GM21717 (cell line): Measurements from ENCODE around the gene MOCS2.

ENCODE experiments used
- ATAC-seq: cut with Tn5 transposase; IDR thresholded peaks from one replicate; pipeline ENCODE4 v1.9.1; 2021; ENCODE audit warnings: mild to moderate bottlenecking, moderate library complexity; ENCODE audit not compliant: unreplicated experiment

The MOCS2 gene

DNA sequence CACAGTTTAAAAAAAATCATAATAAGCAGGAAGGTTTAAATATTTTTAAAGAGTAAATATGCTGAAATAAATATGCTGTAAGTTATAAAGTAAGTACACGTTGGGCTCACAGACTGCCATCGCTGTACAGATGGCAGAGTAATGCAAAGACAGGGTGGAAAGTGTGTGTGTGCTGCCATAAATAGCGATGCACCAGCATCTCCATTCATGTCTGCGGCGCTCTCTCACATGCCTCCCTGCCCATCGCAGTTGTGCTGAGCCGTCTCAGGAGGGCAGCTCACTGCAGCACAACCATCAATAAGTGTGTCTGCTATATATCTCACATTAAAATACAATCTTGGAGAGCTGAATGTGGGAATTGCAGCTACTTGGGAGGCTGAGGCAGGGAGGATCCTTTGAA lies 14.3 kb downstream of the MOCS2 start:
- ATAC-seq: no peak

- no peak for ATAC-seq
These were observed 17.3 kb downstream of the MOCS2 start for GRCh38 chr5:53092242-53092641.

GRCh38 chr5:53091289-53091688 lies 18.3 kb downstream of the MOCS2 start:
- ATAC-seq: no peak

- no peak for ATAC-seq
These were observed 19.3 kb downstream of the MOCS2 start for GRCh38 chr5:53090229-53090628.

DNA sequence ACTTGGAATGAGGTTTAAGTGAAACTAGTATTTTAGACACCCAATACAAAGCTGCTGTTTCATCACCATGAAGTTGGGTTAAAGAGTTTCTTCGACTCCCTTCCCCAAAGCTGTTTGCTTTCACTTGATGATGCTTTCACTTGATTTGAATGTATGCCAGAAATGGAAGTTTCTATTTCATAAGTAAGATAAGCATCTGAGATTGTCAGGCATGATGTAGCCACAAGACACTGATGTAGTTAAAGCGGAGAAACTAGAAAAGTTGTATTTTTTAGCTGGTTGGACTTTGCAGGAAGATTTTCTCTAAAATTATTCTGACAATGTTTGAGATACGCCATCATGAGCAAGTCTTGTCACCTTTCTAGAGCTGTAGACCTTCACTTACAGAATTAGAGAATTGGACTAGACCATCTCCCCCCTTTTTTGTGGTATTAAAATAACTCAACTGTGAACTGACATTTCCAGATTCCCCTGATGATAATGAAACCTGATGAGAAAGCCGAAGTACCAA lies 20.0 kb downstream of the MOCS2 start:
- no peak for ATAC-seq

GRCh38 chr5:53087621-53088121 lies 21.9 kb downstream of the MOCS2 start:
- no peak for ATAC-seq

- no peak for ATAC-seq
These were observed 22.4 kb downstream of the MOCS2 start for GRCh38 chr5:53087171-53087570.

DNA sequence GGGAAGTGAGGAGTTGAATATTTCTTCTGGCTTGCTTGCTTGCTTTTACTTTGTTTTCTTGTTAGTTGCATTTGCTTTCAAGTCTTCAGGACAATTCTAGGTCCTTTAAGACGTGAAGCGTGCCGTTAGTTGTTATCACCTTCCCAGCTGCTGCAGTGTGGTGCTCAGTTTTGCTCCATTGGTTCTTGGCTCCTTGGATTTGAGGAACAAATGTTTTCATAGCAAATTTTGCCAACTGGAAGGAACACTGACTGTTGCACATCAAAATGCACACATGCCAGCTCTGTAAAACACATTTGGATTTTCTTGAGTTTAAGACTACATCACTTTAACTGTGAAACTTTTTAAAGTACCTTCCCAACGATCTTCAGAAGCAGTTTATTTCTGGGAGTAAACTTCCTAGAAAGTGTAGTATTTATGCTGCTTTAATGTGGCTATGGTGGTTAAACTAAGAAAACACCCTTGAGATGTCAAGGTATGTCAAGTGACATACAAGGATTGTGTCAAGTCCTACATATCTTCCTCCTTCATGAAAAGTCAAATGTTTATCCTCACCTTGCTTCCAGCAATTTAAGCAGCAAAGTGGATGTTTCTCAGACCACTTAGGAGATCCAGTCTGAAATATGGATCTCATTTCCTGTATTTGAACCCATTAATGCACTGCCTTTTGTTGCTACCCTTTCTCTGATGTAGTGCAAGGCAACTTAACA lies 24.9 kb downstream of the MOCS2 start:
- no peak for ATAC-seq

GRCh38 chr5:53083927-53084326 lies 25.6 kb downstream of the MOCS2 start:
- no peak for ATAC-seq

- ATAC-seq: no peak
These were observed 29.3 kb downstream of the MOCS2 start for GRCh38 chr5:53080271-53080670.

- no peak for ATAC-seq
These were observed 33.5 kb downstream of the MOCS2 start for GRCh38 chr5:53076014-53076583.

GRCh38 chr5:53073348-53073747 lies 36.2 kb downstream of the MOCS2 start:
- ATAC-seq: no peak

DNA sequence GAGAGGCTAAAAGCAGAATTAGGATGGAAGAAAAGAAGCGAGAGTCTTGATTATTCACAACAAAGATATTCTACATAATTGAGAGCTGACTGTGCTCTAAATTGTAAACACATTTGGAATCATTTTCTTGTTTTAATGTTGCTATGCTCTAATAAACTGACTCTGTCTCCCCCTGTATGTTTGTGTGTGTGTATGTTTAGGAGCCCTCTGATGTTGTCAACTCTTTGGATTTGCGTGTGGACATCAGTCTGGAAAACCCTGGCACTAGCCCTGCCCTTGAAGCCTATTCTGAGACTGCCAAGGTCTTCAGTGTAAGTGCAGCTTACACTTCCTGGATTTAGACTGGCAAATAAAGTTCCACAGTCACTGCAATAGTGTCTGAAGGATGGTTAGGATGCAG lies 37.8 kb downstream of the MOCS2 start:
- no peak for ATAC-seq

GRCh38 chr5:53071298-53071697 lies 38.3 kb downstream of the MOCS2 start:
- no peak for ATAC-seq

GRCh38 chr5:53069626-53070025 lies 39.9 kb downstream of the MOCS2 start:
- ATAC-seq: no peak

DNA sequence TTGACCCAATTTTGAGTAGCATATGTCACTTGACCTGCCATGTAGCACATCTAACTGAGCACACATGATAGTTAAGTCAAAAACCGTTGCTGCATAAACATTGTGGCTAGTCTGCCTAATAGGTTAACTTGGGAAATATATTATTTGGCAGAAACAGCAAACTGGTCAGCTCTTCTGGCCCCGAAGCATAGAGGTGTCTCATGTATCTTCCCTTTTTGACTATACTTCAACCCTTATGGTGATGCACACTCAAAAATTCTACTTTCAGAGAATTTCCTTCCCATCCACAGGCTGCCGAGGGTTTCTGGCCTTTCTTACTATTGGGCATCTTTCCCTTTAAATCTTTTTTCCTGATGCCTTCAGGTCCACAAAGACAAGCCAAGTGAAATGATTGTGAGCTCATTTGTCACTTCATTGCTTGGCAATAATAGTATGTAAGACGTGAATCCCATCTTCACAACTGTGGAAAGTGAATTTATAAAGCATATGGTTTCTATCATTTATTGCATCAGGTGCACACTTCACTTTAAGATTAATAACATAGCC lies 41.2 kb downstream of the MOCS2 start:
- ATAC-seq: no peak

- ATAC-seq: no peak
These were observed 41.9 kb downstream of the MOCS2 start for GRCh38 chr5:53067641-53068040.

DNA sequence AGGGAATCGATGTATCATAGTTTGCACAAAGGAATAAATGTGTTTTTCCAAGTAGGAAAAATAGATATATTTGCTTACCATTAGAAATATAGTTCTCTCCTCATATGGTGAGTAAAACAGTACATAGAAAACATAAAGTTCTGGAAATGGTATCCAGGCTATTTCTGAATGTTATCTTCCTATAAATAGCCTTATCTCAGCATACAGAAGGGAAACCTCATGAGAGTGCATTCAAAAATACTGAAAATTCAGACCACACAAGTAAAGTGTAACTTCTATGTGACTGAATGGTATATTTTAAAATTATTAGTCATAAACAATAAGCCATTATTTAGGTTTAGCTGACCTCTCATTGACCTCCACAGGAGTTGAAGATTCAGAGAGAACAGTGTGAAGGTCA lies 43.5 kb downstream of the MOCS2 start:
- ATAC-seq: no peak

DNA sequence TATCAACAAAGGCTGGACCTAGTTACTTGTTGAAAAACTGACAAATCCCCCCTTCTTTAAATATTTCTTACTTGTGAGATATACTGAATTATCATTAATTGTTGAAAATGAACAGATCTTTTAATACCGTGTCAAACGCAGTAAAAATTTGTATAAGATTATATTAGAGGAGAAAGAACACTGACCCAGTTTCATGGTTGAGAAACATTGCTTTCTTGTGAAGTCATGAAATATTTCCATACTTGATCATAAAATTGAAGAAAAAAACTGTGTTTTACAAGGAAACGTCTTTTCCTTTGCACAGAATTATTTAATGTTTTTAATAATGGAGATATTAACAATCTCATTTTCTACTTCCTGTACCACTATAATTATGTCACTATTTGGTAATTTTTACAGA lies 45.8 kb downstream of the MOCS2 start:
- ATAC-seq: no peak

DNA sequence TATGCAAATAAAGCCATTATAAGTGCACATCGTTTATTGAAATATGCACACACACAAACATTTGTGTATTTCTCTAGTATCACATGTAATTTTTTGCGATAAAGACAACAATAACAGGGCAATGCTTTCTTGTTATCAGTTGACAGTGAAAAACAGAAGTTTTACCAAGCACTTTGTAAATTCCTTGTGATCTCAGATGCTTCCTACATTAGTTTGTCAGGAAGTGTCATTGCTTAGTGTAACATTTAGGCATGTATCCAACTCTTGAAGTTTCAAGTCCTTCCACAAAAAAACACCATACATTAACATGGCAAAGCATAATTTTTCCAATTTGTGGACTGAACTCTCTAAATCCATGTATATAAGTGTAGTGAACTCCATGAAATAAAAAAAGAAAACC lies 46.4 kb downstream of the MOCS2 start:
- no peak for ATAC-seq

GRCh38 chr5:53059281-53059680 lies 50.3 kb downstream of the MOCS2 start:
- ATAC-seq: no peak

GRCh38 chr5:53055365-53055764 lies 54.2 kb downstream of the MOCS2 start:
- no peak for ATAC-seq
